LNCaP clone FGC (cell line): ENCODE data around the gene ZNF674.

Source experiments
- DNase-seq: peaks from one replicate; pipeline ENCODE4 v3.0.0-alpha.2; 2011; ENCODE audit warnings: low read depth
- H3K4me3 ChIP-seq: 2 replicates; pipeline ENCODE4 v1.5.1; 2011; ENCODE audit warnings: mild to moderate bottlenecking, low read depth, low read length, control low read depth
- TF ChIP-seq, protein P1 (sequence below): IDR thresholded peaks from 2 replicates; pipeline ENCODE4 v1.5.1; 2012; ENCODE audit warnings: mild to moderate bottlenecking; ENCODE audit not compliant: control insufficient read depth, insufficient read depth; ENCODE audit errors: extremely low read depth

Gene ZNF674

DNA sequence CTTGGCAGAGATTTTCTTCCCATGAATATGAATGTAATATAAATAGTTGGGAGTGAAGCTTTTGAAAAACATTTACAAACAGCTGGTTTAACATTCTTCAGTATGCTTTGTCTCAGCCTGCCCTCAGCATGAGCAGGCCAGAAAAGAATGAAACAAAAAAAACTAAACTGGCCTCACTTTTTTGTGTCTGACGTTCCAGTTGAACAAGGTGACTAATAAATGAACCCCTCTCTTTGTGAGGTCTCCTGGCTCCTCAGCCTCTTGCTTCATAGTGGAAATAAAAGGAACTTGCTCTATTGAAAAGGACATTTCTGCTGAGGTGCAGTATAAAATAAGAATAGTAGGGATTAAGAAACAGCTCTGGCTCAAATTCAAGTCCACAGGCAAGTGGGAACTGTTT lies 37.7 kb upstream of the ZNF674 start:
- H3K4me3 ChIP-seq, result no peak overlapping the region
- TF ChIP-seq, protein P1, sequence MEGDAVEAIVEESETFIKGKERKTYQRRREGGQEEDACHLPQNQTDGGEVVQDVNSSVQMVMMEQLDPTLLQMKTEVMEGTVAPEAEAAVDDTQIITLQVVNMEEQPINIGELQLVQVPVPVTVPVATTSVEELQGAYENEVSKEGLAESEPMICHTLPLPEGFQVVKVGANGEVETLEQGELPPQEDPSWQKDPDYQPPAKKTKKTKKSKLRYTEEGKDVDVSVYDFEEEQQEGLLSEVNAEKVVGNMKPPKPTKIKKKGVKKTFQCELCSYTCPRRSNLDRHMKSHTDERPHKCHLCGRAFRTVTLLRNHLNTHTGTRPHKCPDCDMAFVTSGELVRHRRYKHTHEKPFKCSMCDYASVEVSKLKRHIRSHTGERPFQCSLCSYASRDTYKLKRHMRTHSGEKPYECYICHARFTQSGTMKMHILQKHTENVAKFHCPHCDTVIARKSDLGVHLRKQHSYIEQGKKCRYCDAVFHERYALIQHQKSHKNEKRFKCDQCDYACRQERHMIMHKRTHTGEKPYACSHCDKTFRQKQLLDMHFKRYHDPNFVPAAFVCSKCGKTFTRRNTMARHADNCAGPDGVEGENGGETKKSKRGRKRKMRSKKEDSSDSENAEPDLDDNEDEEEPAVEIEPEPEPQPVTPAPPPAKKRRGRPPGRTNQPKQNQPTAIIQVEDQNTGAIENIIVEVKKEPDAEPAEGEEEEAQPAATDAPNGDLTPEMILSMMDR, result no peak
- DNase-seq, result no peak

- DNase-seq, result no peak
- TF ChIP-seq, protein P1, result no peak
- H3K4me3 ChIP-seq, result no peak overlapping the region
Measured at GRCh38 chrX:46582325-46582724, 37.1 kb upstream of the ZNF674 start.

- no peak overlapping the region for H3K4me3 ChIP-seq
- DNase-seq, result no peak
- TF ChIP-seq, protein P1, result no peak
Measured at GRCh38 chrX:46580613-46581012, 35.4 kb upstream of the ZNF674 start.

DNA sequence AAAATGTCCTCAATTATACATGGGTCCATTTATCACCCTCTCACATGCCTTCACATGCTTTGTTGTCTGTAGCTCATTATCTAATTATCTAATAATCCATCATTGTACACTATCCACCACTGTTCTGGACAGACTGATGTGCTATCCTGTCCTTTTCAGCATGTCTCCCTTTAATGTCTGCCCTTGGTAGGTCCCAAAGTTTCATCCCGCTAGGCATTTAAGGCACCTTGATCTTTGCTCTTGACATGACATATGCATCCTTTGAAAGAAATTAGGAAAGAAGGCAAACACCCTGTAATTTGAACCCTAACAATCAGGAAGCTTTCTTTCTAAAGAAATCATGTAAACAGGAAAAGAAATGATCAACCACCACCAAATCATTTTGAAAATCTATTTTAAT lies 34.0 kb upstream of the ZNF674 start:
- H3K4me3 ChIP-seq, result no peak overlapping the region
- TF ChIP-seq, protein P1, result no peak
- DNase-seq, result no peak

- TF ChIP-seq, protein P1, result no peak
- no peak overlapping the region for H3K4me3 ChIP-seq
- no peak for DNase-seq
Measured at GRCh38 chrX:46577221-46578005, 32.2 kb upstream of the ZNF674 start.

- TF ChIP-seq, protein P1, result no peak
- no peak overlapping the region for H3K4me3 ChIP-seq
- DNase-seq, result no peak
Measured at GRCh38 chrX:46576458-46576857, 31.2 kb upstream of the ZNF674 start.

- TF ChIP-seq, protein P1, result no peak
- H3K4me3 ChIP-seq, result no peak overlapping the region
- no peak for DNase-seq
Measured at GRCh38 chrX:46575991-46576392, 30.8 kb upstream of the ZNF674 start.
